A673 (cell line): ENCODE data around the gene NLGN1. TPM values are rescaled to one million over a fixed set of nuclear protein-coding genes. Genes with fewer than 3 reads are reported as not detected.

Experiments
- BruUV-seq: library from RNA; stranded (reverse); fragments of 400-500 nt; replicated peaks from 2 replicates; lab custom pipeline; 2021; lab: Mats Ljungman, UMichigan
- CTCF ChIA-PET: fragments of 300-600 bp; sonication (Branson Sonifier 250); formaldehyde crosslinking; loops from one replicate; lab custom pipeline; 2022; ENCODE audit warnings: antibody characterized with exemption; lab: Charles Lee
- POLR2A ChIA-PET: fragments of 300-600 bp; sonication (Branson Sonifier 250); formaldehyde crosslinking; loops from one replicate; lab custom pipeline; 2022; ENCODE audit warnings: antibody characterized with exemption; ENCODE audit not compliant: low non-redundant PET; lab: Charles Lee
- DNase-seq: peaks from one replicate; pipeline ENCODE4 v3.0.0-alpha.2; 2015; ENCODE audit warnings: low spot score
- H3K27ac ChIP-seq: fragments of 200-600 bp; sonication (generic); 2 replicates; pipeline ENCODE4 v1.5.1; 2016; ENCODE audit warnings: mixed run types, low read depth, mild to moderate bottlenecking, mixed read lengths, antibody characterized with exemption, low read length; ENCODE audit not compliant: poor library complexity, severe bottlenecking
- H3K27me3 ChIP-seq: fragments of 200-600 bp; sonication (generic); replicated peaks from 2 replicates; pipeline ENCODE4 v1.6.1; 2017; ENCODE audit warnings: mixed run types, low read depth, mild to moderate bottlenecking, mixed read lengths, antibody characterized with exemption, low read length; ENCODE audit not compliant: insufficient read depth, poor library complexity
- H3K36me3 ChIP-seq: fragments of 200-600 bp; sonication (generic); 2 replicates; pipeline ENCODE4 v1.6.1; 2016; ENCODE audit warnings: mixed run types, mild to moderate bottlenecking, mixed read lengths, antibody characterized with exemption, low read length; ENCODE audit not compliant: insufficient read depth, poor library complexity, severe bottlenecking
- H3K4me1 ChIP-seq: fragments of 200-600 bp; sonication (generic); 2 replicates; pipeline ENCODE4 v1.6.1; 2017; ENCODE audit warnings: mixed run types, mild to moderate bottlenecking, mixed read lengths, antibody characterized with exemption, low read length; ENCODE audit not compliant: insufficient read depth, poor library complexity, severe bottlenecking
- H3K4me3 ChIP-seq: fragments of 200-600 bp; sonication (generic); 2 replicates; pipeline ENCODE4 v1.5.1; 2016; ENCODE audit warnings: low read depth, mixed run types, mild to moderate bottlenecking, mixed read lengths, low read length; ENCODE audit not compliant: poor library complexity, severe bottlenecking
- H3K9me3 ChIP-seq: fragments of 200-600 bp; sonication (generic); 2 replicates; pipeline ENCODE4 v1.6.1; 2016; ENCODE audit warnings: mixed run types, low read depth, mild to moderate bottlenecking, mixed read lengths, antibody characterized with exemption, low read length; ENCODE audit not compliant: poor library complexity, severe bottlenecking
- EZH2 ChIP-seq: fragments of 200-600 bp; sonication (generic); IDR thresholded peaks from 2 replicates; pipeline ENCODE4 v1.6.1; 2017; ENCODE audit warnings: borderline replicate concordance, low read depth, mild to moderate bottlenecking, mixed read lengths, antibody characterized with exemption, low read length; ENCODE audit not compliant: poor library complexity, severe bottlenecking
- intact Hi-C: fragments of 100-400 bp; cut with micrococcal nuclease; formaldehyde crosslinking; loops from one replicate; pipeline ENCODE4 v1.10.0; 2022; ENCODE audit not compliant: unreplicated experiment
- total RNA-seq: library from RNA; stranded (reverse); gene quantifications from 2 replicates; pipeline ENCODE4 v1.2.3, GENCODE V29; 2021
- TF ChIP-seq, protein P1 (sequence below): fragments of 300-800, 200-600 bp; sonication (generic); conservative IDR thresholded peaks from 2 replicates; pipeline ENCODE4 v1.5.1; 2017; ENCODE audit warnings: low read depth, mild to moderate bottlenecking, antibody characterized with exemption, low read length, moderate library complexity, mixed read lengths

Gene NLGN1
- total RNA-seq, 1 experiment from 2014 or later = 0.39 TPM

DNA sequence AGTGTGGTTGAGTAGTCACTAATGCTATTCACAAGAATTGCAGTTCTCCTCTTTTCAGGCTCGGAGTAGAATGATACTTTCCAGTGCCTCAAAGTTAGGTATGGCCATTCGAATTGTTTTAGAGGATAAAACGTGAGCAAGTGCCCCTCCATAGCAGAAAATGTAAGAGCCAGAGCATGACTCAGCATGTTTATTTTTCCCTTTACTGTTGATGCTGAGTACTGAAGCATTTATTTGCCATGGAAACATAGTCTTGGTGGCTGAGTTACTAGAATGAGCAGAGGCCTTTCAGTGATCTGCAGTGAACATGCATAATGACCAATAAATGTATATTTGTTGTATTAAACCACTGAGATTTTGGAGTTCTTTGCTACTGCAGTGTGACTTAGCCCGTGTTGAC is 540.6 kb downstream of the NLGN1 start:
- BruUV-seq = no TSS peak
- Histone ChIP-seq H3K9me3 (no peaks in the 10 kb centered on the region), H3K4me3 (no peak overlapping the region), H3K27ac (no peak overlapping the region), H3K27me3 (no peaks in the 10 kb centered on the region), H3K4me1 (peaks cover 24% of the 10 kb centered on the region), H3K36me3 (no peaks in the 10 kb centered on the region)
- POLR2A ChIA-PET = interaction anchor here (0.6 kb wide), 1 partner anchor 910 kb away, joined by 3 read pairs; no protein-coding TSS in a partner anchor
- intact Hi-C loops = loop anchor here (5.0 kb wide), 1 partner anchor 149 kb away; no protein-coding TSS in a partner anchor
- TF ChIP-seq EZH2 = no peak
- TF ChIP-seq, protein P1, sequence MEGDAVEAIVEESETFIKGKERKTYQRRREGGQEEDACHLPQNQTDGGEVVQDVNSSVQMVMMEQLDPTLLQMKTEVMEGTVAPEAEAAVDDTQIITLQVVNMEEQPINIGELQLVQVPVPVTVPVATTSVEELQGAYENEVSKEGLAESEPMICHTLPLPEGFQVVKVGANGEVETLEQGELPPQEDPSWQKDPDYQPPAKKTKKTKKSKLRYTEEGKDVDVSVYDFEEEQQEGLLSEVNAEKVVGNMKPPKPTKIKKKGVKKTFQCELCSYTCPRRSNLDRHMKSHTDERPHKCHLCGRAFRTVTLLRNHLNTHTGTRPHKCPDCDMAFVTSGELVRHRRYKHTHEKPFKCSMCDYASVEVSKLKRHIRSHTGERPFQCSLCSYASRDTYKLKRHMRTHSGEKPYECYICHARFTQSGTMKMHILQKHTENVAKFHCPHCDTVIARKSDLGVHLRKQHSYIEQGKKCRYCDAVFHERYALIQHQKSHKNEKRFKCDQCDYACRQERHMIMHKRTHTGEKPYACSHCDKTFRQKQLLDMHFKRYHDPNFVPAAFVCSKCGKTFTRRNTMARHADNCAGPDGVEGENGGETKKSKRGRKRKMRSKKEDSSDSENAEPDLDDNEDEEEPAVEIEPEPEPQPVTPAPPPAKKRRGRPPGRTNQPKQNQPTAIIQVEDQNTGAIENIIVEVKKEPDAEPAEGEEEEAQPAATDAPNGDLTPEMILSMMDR = no peak
- CTCF ChIA-PET = no interaction called here
- peak; percentile 12 for DNase-seq

- BruUV-seq = no TSS peak
- H3K9me3 ChIP-seq = no peaks in the 10 kb centered on the region
- H3K4me1 ChIP-seq = peaks cover 19% of the 10 kb centered on the region
- TF ChIP-seq EZH2 = no peak
- TF ChIP-seq, protein P1 = no peak
- ChIA-PET CTCF (no interaction called here), POLR2A (interaction anchor here (0.6 kb wide), 1 partner anchor 911 kb away, joined by 3 read pairs; no protein-coding TSS in a partner anchor)
- no peak overlapping the region for H3K4me3 ChIP-seq
- H3K27ac ChIP-seq = no peak overlapping the region
- no peaks in the 10 kb centered on the region for H3K36me3 ChIP-seq
- peak; percentile 33 for DNase-seq
- intact Hi-C loops = loop anchor here (5.0 kb wide), 1 partner anchor 149 kb away; no protein-coding TSS in a partner anchor
- H3K27me3 ChIP-seq = no peaks in the 10 kb centered on the region
These were observed 541.1 kb downstream of the NLGN1 start for GRCh38 chr3:173938616-173939015.

- BruUV-seq = no TSS peak
- ChIA-PET POLR2A (no interaction called here), CTCF (no interaction called here)
- peak; percentile 80 for DNase-seq
- intact Hi-C loops = loop anchor here (5.0 kb wide), 1 partner anchor 148 kb away; no protein-coding TSS in a partner anchor
- H3K4me3 ChIP-seq = no peak overlapping the region
- no peak overlapping the region for H3K27ac ChIP-seq
- peaks cover 19% of the 10 kb centered on the region for H3K4me1 ChIP-seq
- H3K36me3 ChIP-seq = no peaks in the 10 kb centered on the region
- TF ChIP-seq EZH2 = no peak
- TF ChIP-seq, protein P1 = no peak
- H3K27me3 ChIP-seq = no peaks in the 10 kb centered on the region
- H3K9me3 ChIP-seq = no peaks in the 10 kb centered on the region
These were observed 541.8 kb downstream of the NLGN1 start for GRCh38 chr3:173939331-173939730.
